ENCODE measurements around the gene AACS. TPM values are rescaled to one million over a fixed set of nuclear protein-coding genes. Genes with fewer than 3 reads are reported as not detected.

The AACS gene
- total and polyA plus RNA-seq, 2 of the 4 experiments (the other 2 are of a cell fraction) = 22.0 to 24.9 TPM

- peaks cover 20% of the 10 kb centered on the region for H3K36me3 ChIP-seq (ENCODE audit: control insufficient read depth, insufficient read depth, low read length)
- intact Hi-C loops (cut with micrococcal nuclease) = no loop called here
- TF ChIP-seq CEBPB (IDR thresholded peaks at IDR 0.05; ENCODE audit: low read depth, low read length) (no peak), SMC3 (IDR thresholded peaks at IDR 0.05; ENCODE audit: low read depth, low read length) (no peak), FOS (IDR thresholded peaks at IDR 0.05; ENCODE audit: low read depth, low read length) (no peak), NFE2L2 (IDR thresholded peaks at IDR 0.05; ENCODE audit: low read depth, low read length) (no peak), CTCF (conservative IDR thresholded peaks at IDR 0.05; ENCODE audit: low read depth, low read length) (no peak), BHLHE40 (IDR thresholded peaks at IDR 0.05; ENCODE audit: low read depth, low read length) (no peak), ELK1 (IDR thresholded peaks at IDR 0.05; ENCODE audit: borderline replicate concordance, low read depth, low read length) (no peak), RCOR1 (IDR thresholded peaks at IDR 0.05; ENCODE audit: insufficient replicate concordance, low read length) (no peak), RFX5 (IDR thresholded peaks at IDR 0.05; ENCODE audit: low read depth, low read length) (no peak), POLR2A (IDR thresholded peaks at IDR 0.05; ENCODE audit: low read depth, low read length) (no peak), MAFK (IDR thresholded peaks at IDR 0.05; ENCODE audit: low read depth, low read length) (no peak), MAZ (IDR thresholded peaks at IDR 0.05; ENCODE audit: borderline replicate concordance, low read depth, low read length) (no peak), CHD1 (IDR thresholded peaks at IDR 0.05; ENCODE audit: low read depth, low read length) (no peak), RAD21 (IDR thresholded peaks at IDR 0.05; ENCODE audit: low read length) (no peak), MXI1 (IDR thresholded peaks at IDR 0.05; ENCODE audit: borderline replicate concordance, low read depth, low read length) (no peak), USF2 (IDR thresholded peaks at IDR 0.05; ENCODE audit: low read depth, low read length) (no peak)
Measured at GRCh38 chr12:125128439-125129178, 63.4 kb downstream of the AACS start.

More at GRCh38 chr12:125128439-125129178, 63.4 kb downstream of the AACS start:
- Histone ChIP-seq H3K4me3 (ENCODE audit: insufficient read depth, low read depth, low read length) (no peak overlapping the region), H3K9me3 (ENCODE audit: control insufficient read depth, insufficient read depth, low read length) (no peaks in the 10 kb centered on the region), H3K4me1 (ENCODE audit: control insufficient read depth, insufficient read depth, low read length) (no peaks in the 10 kb centered on the region), H3K14ac (replicated peaks; ENCODE audit: low read depth, low read length) (no peak overlapping the region), H4K20me1 (ENCODE audit: insufficient read depth, low read length) (no peaks in the 10 kb centered on the region), H2BK15ac (ENCODE audit: low read depth, low read length) (no peak overlapping the region), H2AFZ (replicated peaks; ENCODE audit: low read length, poor library complexity) (no peak overlapping the region), H2BK20ac (ENCODE audit: low read depth, low read length) (no peak overlapping the region), H3K9me1 (ENCODE audit: insufficient read depth, low read length) (no peaks in the 10 kb centered on the region), H2BK5ac (ENCODE audit: low read depth, low read length, poor library complexity, severe bottlenecking) (no peak overlapping the region), H4K5ac (ENCODE audit: low read depth, low read length) (no peak overlapping the region), H4K8ac (ENCODE audit: low read depth in 2 of 2, low read length in 2 of 2) (no peak overlapping the region), H2AK9ac (replicated peaks; ENCODE audit: low read depth, low read length, poor library complexity) (no peak overlapping the region), H3K27ac (ENCODE audit: insufficient read depth, low read length) (no peak overlapping the region), H3K9ac (ENCODE audit: low read depth, low read length) (no peak overlapping the region), H2BK120ac (ENCODE audit: low read depth, low read length) (no peak overlapping the region), H2AK5ac (ENCODE audit: low read depth, low read length) (no peak overlapping the region), H3K79me1 (ENCODE audit: low read depth in 1 of 2, low read length in 2 of 2) (no peaks in the 10 kb centered on the region), H3K56ac (ENCODE audit: extremely low read depth, insufficient read depth, low read length) (no peak overlapping the region), H3K18ac (ENCODE audit: low read depth, low read length) (no peak overlapping the region), H3K4ac (ENCODE audit: low read depth, low read length) (no peak overlapping the region), H4K91ac (ENCODE audit: insufficient read depth, low read depth, low read length) (no peak overlapping the region), H3K23ac (ENCODE audit: low read depth, low read length) (no peak overlapping the region), H3K27me3 (ENCODE audit: control insufficient read depth, insufficient read depth, low read length) (no peaks in the 10 kb centered on the region), H3K4me2 (ENCODE audit: low read depth, low read length) (no peak overlapping the region)
- BruUV-seq (replicated peaks) = no TSS peak
- in situ Hi-C loops (cut with MboI; ENCODE audit: low sequenced_read_pairs) = no loop called here
- dilution Hi-C loops (cut with HindIII; ENCODE audit: low sequenced_read_pairs, unreplicated experiment) = no loop called here
- WGBS, 2 experiments (ENCODE audit: extremely low coverage in 2 of 2, insufficient read length in 1 of 2) = 93% methylated on average over 12 of the region's 18 CpGs; no CpG with 5 or more reads in 1 of the 2 experiments
- ATAC-seq (ENCODE audit: low read depth) (no peak), DNase-seq (no peak)
- ChIA-PET POLR2A (ENCODE audit: unreplicated experiment) (no interaction called here), CTCF (no interaction called here)
